ENCODE results near the gene TPSD1. TPM values are rescaled to one million over a fixed set of nuclear protein-coding genes. Genes with fewer than 3 reads are reported as not detected.
"Not testable (repeated sequence)": the region's sequence is repeated elsewhere in the genome, so short reads cannot be mapped to it uniquely, and the experiment has no call there.

The TPSD1 gene
- total RNA-seq, 1 donor from 2014 or later, result not detected

DNA sequence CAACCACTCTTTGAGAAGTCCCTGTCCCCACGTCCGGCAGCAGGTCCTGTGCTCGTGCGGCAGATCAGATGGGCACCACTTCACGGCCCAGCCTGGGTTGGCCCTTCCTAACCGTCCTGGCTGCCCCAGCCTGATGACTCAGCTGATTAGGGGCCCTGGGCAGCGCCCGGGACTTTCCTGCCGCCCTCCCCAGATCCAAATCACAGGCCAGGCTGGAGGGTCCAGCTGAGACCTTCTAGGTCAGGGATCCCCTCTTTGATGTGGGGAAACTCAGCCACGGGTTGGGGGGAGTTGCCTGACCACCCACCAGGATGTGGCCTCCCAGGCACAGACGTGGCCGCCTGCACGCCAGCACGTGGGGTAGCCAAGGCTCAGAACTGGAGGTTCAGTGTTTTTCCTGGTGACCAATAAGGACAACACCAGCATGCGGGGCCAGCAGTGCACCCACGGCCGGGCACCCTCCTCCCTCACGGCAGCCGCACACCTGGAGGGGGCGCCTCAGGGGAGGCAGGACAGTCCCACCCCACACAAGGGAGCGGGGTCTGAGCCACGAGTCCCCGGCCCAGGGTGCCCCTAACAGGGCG, 30.0 kb upstream of the TPSD1 start:
- H3K27me3 Mint-ChIP-seq; H3K27ac Mint-ChIP-seq; H3K4me3 Mint-ChIP-seq; H3K36me3 Mint-ChIP-seq (ENCODE audit: low read depth); H3K9me3 Mint-ChIP-seq; H3K4me1 Mint-ChIP-seq; DNase-seq; intact Hi-C loops (cut with micrococcal nuclease): not testable (repeated sequence)

DNA sequence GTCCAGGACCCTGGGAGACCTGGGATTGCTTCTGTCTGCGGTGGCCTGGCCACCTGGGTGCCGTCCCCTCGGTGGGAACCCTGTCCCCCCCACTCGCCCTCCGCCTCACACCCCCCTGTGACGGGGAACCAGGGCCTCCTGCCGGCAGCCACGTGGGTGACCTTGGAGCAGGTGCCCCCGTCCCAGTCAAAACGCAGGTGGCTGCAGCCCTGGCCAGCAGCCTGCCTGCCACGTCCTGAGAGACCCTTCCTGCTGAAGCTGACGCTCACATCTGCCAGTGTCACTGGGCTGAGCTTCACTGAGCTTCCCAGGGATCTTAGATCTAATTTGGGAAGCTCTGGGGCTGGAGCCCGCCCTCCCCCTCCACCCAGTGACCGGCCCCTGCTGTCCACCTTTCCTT, 29.2 kb upstream of the TPSD1 start:
- intact Hi-C loops (cut with micrococcal nuclease); DNase-seq; H3K4me3 Mint-ChIP-seq; H3K27me3 Mint-ChIP-seq; H3K9me3 Mint-ChIP-seq; H3K36me3 Mint-ChIP-seq (ENCODE audit: low read depth); H3K4me1 Mint-ChIP-seq; H3K27ac Mint-ChIP-seq: not testable (repeated sequence)

DNA sequence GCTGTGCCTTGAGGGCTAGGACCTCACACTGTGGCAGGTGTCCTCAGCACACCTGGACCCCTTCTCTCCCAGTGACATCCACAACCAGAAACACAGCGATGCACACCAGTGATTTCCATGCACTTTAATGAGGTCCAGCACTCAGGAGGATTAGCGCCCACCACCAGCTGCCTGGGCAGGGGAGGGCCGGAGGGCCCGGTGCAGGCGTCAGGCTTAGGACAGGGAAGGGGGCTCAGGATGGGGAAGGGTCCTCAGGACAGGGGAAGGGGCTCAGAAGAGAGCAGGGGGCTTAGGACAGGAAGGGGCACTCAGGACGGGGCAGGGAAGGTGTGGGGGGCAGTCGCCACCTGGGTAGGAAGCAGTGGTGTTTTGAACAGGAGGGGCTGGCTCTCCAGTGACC, 27.6 kb upstream of the TPSD1 start:
- not testable (repeated sequence) for H3K27me3 Mint-ChIP-seq

DNA sequence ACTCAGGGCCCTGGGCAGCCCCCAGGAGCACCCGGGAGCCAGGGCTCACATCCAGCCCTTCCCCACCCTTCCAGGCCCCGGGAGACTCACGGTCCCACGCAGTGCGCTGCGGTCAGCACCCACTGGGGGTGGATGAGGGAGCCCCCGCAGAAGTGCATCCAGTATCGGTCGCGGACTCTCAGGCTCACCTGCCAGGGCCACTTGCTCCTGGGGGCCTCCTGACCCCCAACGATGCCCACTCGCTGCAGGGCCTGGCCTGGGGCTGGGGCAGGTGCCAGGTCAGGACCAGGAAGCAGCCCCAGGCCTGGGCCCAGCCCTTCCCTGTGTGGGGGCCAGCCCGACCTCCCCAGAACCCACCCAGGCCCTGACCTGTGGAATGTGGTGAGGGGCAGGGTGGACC, 26.4 kb upstream of the TPSD1 start:
- DNase-seq; H3K36me3 Mint-ChIP-seq (ENCODE audit: low read depth); intact Hi-C loops (cut with micrococcal nuclease): not testable (repeated sequence)

More for the DNA sequence above, 27.6 kb upstream of the TPSD1 start:
- H3K4me3 Mint-ChIP-seq; H3K36me3 Mint-ChIP-seq (ENCODE audit: low read depth); H3K4me1 Mint-ChIP-seq; intact Hi-C loops (cut with micrococcal nuclease); H3K27ac Mint-ChIP-seq; DNase-seq; H3K9me3 Mint-ChIP-seq: not testable (repeated sequence)

DNA sequence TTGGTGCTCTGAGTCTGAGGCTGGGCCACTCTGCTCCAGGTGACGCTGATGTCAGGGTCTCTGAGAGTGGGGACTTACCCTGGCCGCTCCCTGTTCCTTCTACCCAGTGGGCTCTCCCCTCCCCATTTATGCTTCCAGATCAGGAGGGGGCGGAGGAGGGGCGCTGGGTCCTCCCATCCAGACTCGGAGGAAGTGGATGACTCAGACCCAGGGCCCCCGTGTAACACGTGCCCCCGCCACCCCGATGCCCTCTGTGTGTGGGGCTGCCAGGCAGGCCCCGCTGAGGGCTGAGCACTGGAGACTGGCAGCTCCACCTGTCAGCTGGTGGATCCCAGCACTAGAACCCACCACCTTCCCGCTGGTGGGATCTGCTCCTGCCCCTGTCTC, 25.8 kb upstream of the TPSD1 start, which contains the start of gene TPSB2:
TSS of gene TPSB2 (minus strand) at position 101 of the 387 bp plus-strand sequence. CDS start 233 bp downstream, outside the sequence.
- H3K27me3 Mint-ChIP-seq; H3K4me1 Mint-ChIP-seq; H3K9me3 Mint-ChIP-seq; H3K36me3 Mint-ChIP-seq (ENCODE audit: low read depth); H3K27ac Mint-ChIP-seq; DNase-seq; intact Hi-C loops (cut with micrococcal nuclease); H3K4me3 Mint-ChIP-seq: not testable (repeated sequence)

More for the DNA sequence above, 26.4 kb upstream of the TPSD1 start:
- not testable (repeated sequence) for H3K9me3 Mint-ChIP-seq, H3K27ac Mint-ChIP-seq, H3K27me3 Mint-ChIP-seq, H3K4me1 Mint-ChIP-seq, H3K4me3 Mint-ChIP-seq

DNA sequence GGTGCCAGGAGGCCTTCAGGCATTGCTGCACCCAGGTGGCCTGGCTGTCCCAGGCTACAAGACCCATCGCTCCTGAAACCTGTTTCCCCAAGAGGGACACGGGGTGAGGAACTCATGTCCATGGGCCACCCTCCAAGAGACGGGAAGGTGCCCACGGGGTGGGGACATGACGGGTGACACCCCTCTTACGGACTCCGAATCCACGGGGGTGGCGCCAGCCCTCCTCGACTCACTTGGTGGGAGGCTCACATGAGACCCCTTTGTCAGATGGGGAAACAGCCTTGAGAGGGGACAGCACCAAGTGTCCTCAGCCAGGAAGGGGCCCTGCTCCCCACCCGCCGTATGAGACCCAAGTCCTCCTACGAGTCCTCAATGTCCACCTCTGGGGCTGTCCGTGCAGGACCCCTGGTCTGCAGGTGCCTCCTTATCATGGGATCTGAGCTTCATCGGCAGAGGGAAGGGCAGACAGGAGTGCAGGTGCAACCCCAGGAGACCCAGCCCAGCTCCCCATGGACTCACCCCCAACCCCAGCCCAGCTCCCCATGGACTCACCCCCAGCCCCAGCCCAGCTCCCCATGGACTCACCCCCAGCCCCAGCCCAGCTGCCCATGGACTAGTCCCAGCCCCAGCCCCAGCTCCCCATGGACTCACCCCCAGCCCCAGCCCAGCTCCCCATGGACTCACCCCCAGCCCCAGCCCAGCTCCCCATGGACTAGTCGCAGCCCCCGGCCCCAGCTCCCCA, 25.2 kb upstream of the TPSD1 start:
- H3K36me3 Mint-ChIP-seq (ENCODE audit: low read depth); intact Hi-C loops (cut with micrococcal nuclease); H3K4me1 Mint-ChIP-seq; H3K27ac Mint-ChIP-seq; H3K4me3 Mint-ChIP-seq; DNase-seq; H3K27me3 Mint-ChIP-seq; H3K9me3 Mint-ChIP-seq: not testable (repeated sequence)

DNA sequence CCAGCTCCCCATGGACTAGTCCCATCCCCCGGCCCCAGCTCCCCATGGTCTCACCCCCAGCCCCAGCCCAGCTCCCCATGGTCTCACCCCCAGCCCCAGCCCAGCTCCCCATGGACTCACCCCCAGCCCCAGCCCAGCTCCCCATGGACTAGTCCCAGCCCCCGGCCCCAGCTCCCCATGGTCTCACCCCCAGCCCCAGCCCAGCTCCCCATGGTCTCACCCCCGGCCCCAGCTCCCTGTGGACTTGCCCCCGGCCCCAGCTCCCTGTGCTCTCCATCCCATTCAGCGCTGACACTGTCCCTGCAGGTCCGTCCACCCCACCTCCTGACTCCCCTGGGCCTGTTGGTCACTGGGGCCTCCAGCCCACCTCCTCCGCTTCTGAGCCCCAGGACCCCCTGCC, 24.6 kb upstream of the TPSD1 start:
- H3K4me3 Mint-ChIP-seq; H3K27ac Mint-ChIP-seq; H3K4me1 Mint-ChIP-seq; intact Hi-C loops (cut with micrococcal nuclease); H3K27me3 Mint-ChIP-seq; DNase-seq; H3K9me3 Mint-ChIP-seq; H3K36me3 Mint-ChIP-seq (ENCODE audit: low read depth): not testable (repeated sequence)

DNA sequence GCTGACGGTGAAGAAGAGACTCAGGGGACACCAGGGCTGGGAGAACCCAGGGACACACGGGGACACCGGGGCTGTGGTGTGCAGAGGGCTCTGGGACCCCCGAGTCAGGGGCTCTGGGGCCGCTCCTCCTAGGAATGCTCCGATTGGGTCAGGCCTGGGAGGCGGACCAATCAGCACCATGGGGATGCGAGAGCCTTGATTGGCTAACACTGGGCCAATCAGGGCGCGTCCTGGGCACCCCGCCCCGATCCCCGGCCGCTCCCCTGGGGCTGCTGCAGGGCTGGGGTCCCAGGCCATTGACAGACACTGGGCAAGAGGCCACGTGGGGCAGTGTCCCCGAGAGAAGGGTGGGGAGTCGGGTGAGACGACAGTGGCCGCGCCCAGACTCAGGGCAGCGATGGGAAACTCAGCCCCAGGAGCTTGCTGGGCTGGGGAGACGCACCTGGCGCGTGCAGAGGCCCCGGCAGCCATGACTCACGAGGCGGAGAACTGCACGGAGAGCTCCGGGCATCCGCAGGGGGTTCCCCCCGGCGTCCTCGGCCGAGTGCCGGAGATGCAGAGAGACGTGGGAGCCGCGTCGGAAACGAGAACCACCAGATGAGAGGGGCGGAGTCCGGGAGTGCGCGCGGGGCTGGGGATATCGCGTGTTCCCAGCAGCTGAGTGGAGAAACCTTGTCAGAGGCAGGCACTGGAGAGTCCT, 23.7 kb upstream of the TPSD1 start:
- H3K9me3 Mint-ChIP-seq; H3K27me3 Mint-ChIP-seq; intact Hi-C loops (cut with micrococcal nuclease); H3K27ac Mint-ChIP-seq; H3K4me1 Mint-ChIP-seq; DNase-seq; H3K4me3 Mint-ChIP-seq; H3K36me3 Mint-ChIP-seq (ENCODE audit: low read depth): not testable (repeated sequence)

DNA sequence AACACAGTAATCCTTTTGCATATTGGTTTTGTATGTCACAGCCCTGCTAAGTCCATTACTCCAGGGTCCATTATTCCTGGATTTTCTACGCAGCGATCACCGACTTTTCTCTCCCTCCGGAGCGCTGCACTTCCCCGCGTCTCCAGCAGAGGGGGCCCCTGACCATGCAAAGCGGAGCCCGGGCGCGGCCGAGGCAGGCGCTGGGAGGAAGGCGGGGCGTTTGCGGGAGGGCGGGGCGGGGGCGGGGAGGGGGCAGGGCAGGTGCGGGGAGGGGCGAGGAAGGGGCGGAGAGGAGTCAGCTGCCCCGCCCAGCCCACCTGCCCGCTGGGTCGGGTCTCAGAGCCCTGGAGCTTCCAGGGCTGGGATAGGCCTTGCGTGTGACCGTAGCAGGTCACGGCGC, 19.2 kb upstream of the TPSD1 start:
- H3K27me3 Mint-ChIP-seq; H3K4me3 Mint-ChIP-seq; H3K4me1 Mint-ChIP-seq; DNase-seq; intact Hi-C loops (cut with micrococcal nuclease); H3K36me3 Mint-ChIP-seq (ENCODE audit: low read depth); H3K9me3 Mint-ChIP-seq; H3K27ac Mint-ChIP-seq: not testable (repeated sequence)

DNA sequence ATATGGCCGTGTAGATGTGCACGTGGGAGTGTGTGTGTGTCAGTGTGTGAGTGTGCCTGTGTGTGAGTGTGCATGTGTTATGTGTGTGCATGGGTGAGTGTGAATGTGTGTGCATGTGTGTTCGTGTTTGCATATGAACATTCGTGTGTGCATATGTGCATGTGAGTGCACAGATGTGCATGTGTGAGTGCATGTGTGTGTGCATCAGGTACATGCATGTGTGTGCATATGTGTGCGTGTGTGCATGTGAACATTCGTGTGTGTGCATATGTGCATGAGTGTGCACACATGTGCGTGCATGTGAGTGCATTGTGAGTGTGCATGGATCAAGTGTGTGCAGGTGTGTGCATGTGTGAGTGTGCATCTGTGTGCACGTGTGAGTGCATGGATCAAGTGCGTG, 17.9 kb upstream of the TPSD1 start:
- H3K4me3 Mint-ChIP-seq, result no peak overlapping the region
- H3K36me3 Mint-ChIP-seq (ENCODE audit: low read depth), result no peaks in the 10 kb centered on the region
- intact Hi-C loops (cut with micrococcal nuclease), result no loop called here
- no peak overlapping the region for H3K27ac Mint-ChIP-seq
- DNase-seq, result no peak
- H3K4me1 Mint-ChIP-seq, result no peaks in the 10 kb centered on the region
- H3K9me3 Mint-ChIP-seq, result no peaks in the 10 kb centered on the region
- no peaks in the 10 kb centered on the region for H3K27me3 Mint-ChIP-seq

DNA sequence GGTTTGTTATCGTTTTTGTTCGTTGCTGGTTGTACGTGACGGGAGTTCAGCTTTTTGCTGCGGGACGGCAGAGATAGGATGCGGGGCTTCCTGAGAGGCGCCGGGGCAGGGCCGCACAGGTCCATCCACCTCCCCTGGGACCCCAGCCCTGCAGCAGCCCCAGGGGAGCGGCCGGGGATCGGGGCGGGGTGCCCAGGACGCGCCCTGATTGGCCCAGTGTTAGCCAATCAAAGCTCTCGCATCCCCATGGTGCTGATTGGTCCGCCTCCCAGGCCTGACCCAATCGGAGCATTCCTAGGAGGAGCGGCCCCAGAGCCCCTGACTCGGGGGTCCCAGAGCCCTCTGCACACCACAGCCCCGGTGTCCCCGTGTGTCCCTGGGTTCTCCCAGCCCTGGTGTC, 17.0 kb upstream of the TPSD1 start:
- intact Hi-C loops (cut with micrococcal nuclease); H3K4me1 Mint-ChIP-seq; H3K36me3 Mint-ChIP-seq (ENCODE audit: low read depth); H3K9me3 Mint-ChIP-seq; H3K4me3 Mint-ChIP-seq; DNase-seq; H3K27ac Mint-ChIP-seq; H3K27me3 Mint-ChIP-seq: not testable (repeated sequence)

DNA sequence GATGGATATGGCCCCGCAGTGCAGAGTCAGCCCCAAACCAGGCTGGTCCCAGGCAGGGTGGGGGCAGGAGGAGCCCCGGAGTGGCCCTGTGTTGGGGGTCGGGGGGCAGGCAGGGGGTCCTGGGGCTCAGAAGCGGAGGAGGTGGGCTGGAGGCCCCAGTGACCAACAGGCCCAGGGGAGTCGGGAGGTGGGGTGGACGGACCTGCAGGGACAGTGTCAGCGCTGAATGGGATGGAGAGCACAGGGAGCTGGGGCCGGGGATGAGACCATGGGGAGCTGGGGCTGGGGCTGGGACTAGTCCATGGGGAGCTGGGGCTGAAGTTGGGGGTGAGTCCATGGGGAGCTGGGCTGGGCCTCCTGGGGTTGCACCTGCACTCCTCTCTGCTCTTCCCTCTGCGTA, 16.3 kb upstream of the TPSD1 start:
- H3K27me3 Mint-ChIP-seq; DNase-seq; H3K9me3 Mint-ChIP-seq; H3K36me3 Mint-ChIP-seq (ENCODE audit: low read depth); H3K4me3 Mint-ChIP-seq; intact Hi-C loops (cut with micrococcal nuclease); H3K4me1 Mint-ChIP-seq; H3K27ac Mint-ChIP-seq: not testable (repeated sequence)

DNA sequence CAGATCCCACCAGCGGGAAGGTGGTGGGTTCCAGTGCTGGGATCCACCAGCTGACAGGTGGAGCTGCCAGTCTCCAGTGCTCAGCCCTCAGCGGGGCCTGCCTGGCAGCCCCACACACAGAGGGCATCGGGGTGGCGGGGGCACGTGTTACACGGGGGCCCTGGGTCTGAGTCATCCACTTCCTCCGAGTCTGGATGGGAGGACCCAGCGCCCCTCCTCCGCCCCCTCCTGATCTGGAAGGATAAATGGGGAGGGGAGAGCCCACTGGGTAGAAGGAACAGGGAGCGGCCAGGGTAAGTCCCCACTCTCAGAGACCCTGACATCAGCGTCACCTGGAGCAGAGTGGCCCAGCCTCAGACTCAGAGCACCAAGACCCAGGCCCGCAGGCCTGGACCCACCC, 15.4 kb upstream of the TPSD1 start, which contains the start of gene TPSAB1:
TSS of gene TPSAB1 (plus strand) at position 270 of the 400 bp plus-strand sequence. CDS start 234 bp downstream, outside the sequence.
- H3K27ac Mint-ChIP-seq; H3K36me3 Mint-ChIP-seq (ENCODE audit: low read depth); H3K4me3 Mint-ChIP-seq; H3K4me1 Mint-ChIP-seq; DNase-seq; intact Hi-C loops (cut with micrococcal nuclease); H3K9me3 Mint-ChIP-seq; H3K27me3 Mint-ChIP-seq: not testable (repeated sequence)

DNA sequence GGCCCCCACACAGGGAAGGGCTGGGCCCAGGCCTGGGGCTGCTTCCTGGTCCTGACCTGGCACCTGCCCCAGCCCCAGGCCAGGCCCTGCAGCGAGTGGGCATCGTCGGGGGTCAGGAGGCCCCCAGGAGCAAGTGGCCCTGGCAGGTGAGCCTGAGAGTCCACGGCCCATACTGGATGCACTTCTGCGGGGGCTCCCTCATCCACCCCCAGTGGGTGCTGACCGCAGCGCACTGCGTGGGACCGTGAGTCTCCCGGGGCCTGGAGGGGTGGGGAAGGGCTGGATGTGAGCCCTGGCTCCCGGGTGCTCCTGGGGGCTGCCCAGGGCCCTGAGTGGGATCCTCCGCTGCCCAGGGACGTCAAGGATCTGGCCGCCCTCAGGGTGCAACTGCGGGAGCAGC, 14.8 kb upstream of the TPSD1 start:
- H3K27me3 Mint-ChIP-seq; H3K27ac Mint-ChIP-seq; H3K9me3 Mint-ChIP-seq; H3K36me3 Mint-ChIP-seq (ENCODE audit: low read depth); H3K4me3 Mint-ChIP-seq; DNase-seq; intact Hi-C loops (cut with micrococcal nuclease); H3K4me1 Mint-ChIP-seq: not testable (repeated sequence)
